Measurements from ENCODE around the gene MDK.
"Not testable (repeated sequence)": the region's sequence is repeated elsewhere in the genome, so short reads cannot be mapped to it uniquely, and the experiment has no call there.

MDK gene

GRCh38 chr11:46369458-46370152 lies 11.9 kb upstream of the MDK start:
- DNase-seq (ENCODE audit: low spot score) = peak; percentile 50

GRCh38 chr11:46370253-46370652 lies 11.2 kb upstream of the MDK start:
- DNase-seq (ENCODE audit: low spot score) = no peak

DNA sequence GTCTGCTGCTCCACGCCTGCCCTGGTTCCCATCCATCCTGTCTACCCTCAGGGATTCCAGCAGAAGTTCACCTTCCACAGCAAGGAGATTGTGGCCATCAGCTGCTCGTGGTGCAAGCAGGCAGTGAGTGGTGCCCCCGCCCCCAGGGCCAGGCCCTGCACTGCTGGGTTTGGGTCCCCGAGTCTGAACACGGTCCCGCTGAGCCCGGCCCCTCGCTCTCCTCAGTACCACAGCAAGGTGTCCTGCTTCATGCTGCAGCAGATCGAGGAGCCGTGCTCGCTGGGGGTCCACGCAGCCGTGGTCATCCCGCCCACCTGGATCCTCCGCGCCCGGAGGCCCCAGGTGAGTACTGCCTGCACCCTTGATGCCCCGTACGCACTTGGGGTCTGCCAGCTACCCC lies 10.2 kb upstream of the MDK start:
- DNase-seq (ENCODE audit: low spot score) = not testable (repeated sequence)

GRCh38 chr11:46372086-46372485 lies 9.4 kb upstream of the MDK start:
- no peak for DNase-seq (ENCODE audit: low spot score)

DNA sequence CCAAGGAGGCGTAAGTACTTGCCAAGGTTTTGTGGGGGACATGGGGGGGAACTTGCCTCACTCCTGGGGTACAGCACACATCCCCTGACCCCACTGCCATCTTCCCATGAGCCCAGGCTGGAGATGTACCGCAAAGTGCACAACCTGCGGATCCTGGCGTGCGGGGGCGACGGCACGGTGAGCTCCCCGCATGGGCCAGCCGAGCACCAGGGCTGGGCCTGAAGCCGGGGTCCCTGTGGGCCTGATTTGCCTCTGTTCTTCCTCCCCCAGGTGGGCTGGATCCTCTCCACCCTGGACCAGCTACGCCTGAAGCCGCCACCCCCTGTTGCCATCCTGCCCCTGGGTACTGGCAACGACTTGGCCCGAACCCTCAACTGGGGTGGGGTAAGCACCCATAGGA lies 9.0 kb upstream of the MDK start:
- not testable (repeated sequence) for DNase-seq (ENCODE audit: low spot score)

- DNase-seq (ENCODE audit: low spot score) = no peak
Measured at GRCh38 chr11:46373787-46374740, 7.4 kb upstream of the MDK start.

- DNase-seq (ENCODE audit: low spot score) = no peak
Measured at GRCh38 chr11:46374815-46375214, 6.7 kb upstream of the MDK start.

- no peak for DNase-seq (ENCODE audit: low spot score)
Measured at GRCh38 chr11:46375392-46376101, 5.9 kb upstream of the MDK start.

GRCh38 chr11:46376258-46377050 lies 5.0 kb upstream of the MDK start:
- no peak for DNase-seq (ENCODE audit: low spot score)

GRCh38 chr11:46377290-46377689 lies 4.2 kb upstream of the MDK start:
- no peak for DNase-seq (ENCODE audit: low spot score)

GRCh38 chr11:46377831-46378230 lies 3.6 kb upstream of the MDK start:
- DNase-seq (ENCODE audit: low spot score) = no peak

DNA sequence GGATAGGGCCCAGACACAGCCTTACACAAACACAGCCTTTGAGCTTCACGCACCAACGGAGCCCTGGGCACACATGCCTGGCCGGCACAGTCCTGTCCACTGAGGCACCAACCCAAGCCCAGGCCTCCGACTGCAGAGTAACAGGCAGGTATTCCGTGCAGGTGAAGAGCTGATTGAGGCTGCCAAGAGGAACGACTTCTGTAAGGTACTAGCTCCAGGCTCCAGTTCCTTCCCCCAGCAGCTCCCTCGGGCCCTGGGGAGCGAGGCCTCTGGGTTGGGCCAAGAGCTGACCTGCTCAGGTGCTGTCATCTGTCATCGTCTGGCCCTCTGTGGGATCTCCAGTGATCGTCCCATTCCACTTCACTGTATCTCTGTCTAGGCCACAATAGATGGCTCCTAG lies 3.2 kb upstream of the MDK start:
- DNase-seq (ENCODE audit: low spot score) = no peak

GRCh38 chr11:46378811-46379481 lies 2.5 kb upstream of the MDK start:
- DNase-seq (ENCODE audit: low spot score) = no peak

DNA sequence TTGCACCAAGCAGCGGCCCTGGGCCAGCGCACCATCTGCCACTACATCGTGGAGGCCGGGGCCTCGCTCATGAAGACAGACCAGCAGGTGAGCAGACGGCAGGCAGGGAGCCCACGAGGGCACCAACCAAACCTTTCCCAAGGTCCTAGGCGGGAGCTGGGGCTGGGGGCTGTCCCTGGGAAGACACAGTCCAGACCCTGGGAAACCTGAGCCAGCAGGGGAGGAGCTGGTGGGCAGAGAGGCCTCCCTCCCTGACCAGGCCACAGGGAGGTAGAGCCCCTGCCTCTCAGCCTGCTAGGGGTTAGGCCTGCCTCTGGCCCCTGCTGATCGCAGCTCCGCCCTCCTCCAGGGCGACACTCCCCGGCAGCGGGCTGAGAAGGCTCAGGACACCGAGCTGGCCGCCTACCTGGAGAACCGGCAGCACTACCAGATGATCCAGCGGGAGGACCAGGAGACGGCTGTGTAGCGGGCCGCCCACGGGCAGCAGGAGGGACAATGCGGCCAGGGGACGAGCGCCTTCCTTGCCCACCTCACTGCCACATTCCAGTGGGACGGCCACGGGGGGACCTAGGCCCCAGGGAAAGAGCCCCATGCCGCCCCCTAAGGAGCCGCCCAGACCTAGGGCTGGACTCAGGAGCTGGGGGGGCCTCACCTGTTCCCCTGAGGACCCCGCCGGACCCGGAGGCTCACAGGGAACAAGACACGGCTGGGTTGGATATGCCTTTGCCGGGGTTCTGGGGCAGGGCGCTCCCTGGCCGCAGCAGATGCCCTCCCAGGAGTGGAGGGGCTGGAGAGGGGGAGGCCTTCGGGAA lies 1.8 kb upstream of the MDK start:
- not testable (repeated sequence) for DNase-seq (ENCODE audit: low spot score)

- DNase-seq (ENCODE audit: low spot score) = peak; percentile 44
Measured at GRCh38 chr11:46380340-46381047, 975 bp upstream of the MDK start.

GRCh38 chr11:46381819-46382645 lies 563 bp downstream of the MDK start:
- no peak for DNase-seq (ENCODE audit: low spot score)

DNA sequence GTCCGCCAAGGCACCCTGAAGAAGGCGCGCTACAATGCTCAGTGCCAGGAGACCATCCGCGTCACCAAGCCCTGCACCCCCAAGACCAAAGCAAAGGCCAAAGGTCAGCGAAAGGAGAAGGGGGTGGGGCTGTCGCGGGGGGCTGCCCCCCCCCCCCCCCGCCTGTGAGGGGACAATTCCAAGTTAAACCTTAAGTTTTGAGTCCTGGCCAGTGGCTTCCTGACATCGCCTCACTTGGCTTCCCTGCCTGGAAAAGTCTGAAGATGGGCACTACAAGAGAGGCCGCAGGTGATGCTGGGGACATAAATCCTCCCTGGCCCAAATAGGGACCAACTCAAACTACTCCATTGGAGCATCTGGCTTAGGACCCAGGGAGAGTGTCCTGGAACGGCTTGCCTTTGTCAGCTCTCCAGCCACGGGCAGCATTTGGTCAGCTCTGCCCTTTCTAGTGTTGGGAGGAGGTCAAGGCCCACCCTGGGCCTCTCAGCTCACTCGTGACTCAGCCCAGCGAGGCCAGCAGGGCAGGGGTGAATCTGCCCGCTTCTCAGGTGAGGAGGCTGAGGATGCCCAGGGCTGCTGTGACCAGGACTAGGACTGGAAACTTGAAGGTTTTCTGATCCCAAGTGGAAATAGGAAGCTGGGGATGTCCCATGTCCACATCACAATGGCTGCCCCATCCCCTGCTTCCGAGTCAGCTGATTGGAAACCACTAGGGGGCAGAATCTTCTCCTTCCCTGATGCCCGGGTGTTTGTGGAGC lies 1.4 kb downstream of the MDK start:
- no peak for DNase-seq (ENCODE audit: low spot score)

DNA sequence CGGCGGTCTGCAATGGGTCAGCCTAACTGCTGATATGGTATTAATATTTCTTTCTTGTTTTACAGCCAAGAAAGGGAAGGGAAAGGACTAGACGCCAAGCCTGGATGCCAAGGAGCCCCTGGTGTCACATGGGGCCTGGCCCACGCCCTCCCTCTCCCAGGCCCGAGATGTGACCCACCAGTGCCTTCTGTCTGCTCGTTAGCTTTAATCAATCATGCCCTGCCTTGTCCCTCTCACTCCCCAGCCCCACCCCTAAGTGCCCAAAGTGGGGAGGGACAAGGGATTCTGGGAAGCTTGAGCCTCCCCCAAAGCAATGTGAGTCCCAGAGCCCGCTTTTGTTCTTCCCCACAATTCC lies 1.9 kb downstream of the MDK start:
- DNase-seq (ENCODE audit: low spot score) = no peak

Data from CD4-positive, alpha-beta T cell treated with Interleukin-2 at 100 ng/mL for 4 hours (primary cell).